Measurements from ENCODE around the gene PDXDC1.
"Not testable (repeated sequence)": the region's sequence is repeated elsewhere in the genome, so short reads cannot be mapped to it uniquely, and the experiment has no call there.

GRCh38 chr16:15093955-15094827, 119.4 kb downstream of the PDXDC1 start, which contains the start of gene RRN3:
- TF ChIP-seq POLR2A (IDR thresholded peaks at IDR 0.05), result peak; percentile 76
- not testable (repeated sequence) for TF ChIP-seq CTCF (IDR thresholded peaks at IDR 0.05)
